Upper lobe of right lung (tissue), 1 donor: ENCODE measurements around the gene MICALL1. TPM values are rescaled to one million over a fixed set of nuclear protein-coding genes. Genes with fewer than 3 reads are reported as not detected.
A peak's percentile ranks its signal among the peaks of the same experiment; 100 is the strongest.

Experiments
- ATAC-seq: fragments of 200-7000 bp; cut with Tn5 transposase; one replicate; pipeline ENCODE4 v1.9.1; 2020; ENCODE audit warnings: mild to moderate bottlenecking, moderate library complexity
- DNase-seq: peaks from one replicate; pipeline ENCODE4 v3.0.0-alpha.2; 2020
- H3K27ac ChIP-seq: fragments of 200-600 bp; one replicate; pipeline ENCODE4 v1.8.0; 2022
- H3K27me3 ChIP-seq: fragments of 200-600 bp; one replicate; pipeline ENCODE4 v1.8.0; 2022; ENCODE audit warnings: mild to moderate bottlenecking
- H3K36me3 ChIP-seq: fragments of 200-600 bp; one replicate; pipeline ENCODE4 v1.8.0; 2022
- H3K4me1 ChIP-seq: fragments of 200-600 bp; one replicate; pipeline ENCODE4 v1.8.0; 2022
- H3K4me3 ChIP-seq: fragments of 200-600 bp; one replicate; pipeline ENCODE4 v1.8.0; 2022; ENCODE audit warnings: mild to moderate bottlenecking
- H3K9me3 ChIP-seq: fragments of 200-600 bp; one replicate; pipeline ENCODE4 v1.8.0; 2022
- intact Hi-C: fragments of 100-400 bp; cut with DNase I; formaldehyde crosslinking; loops from one replicate; pipeline ENCODE4 v1.11.0; 2022
- total RNA-seq: library from RNA; stranded (reverse); fragmentation: NEBNext Ultra II Directional; extraction: Animal tissue kit (Norgen Biotek cat#: 25700); gene quantifications from one replicate; pipeline ENCODE4 v1.2.1, GENCODE V29; 2021
- TF ChIP-seq, protein P1 (sequence below): fragments of 200-600 bp; IDR thresholded peaks from one replicate; pipeline ENCODE4 v1.8.0; 2022; ENCODE audit warnings: antibody characterized with exemption
- donor health status: DM: no; HTN: yes; CAD: no; lungs with severe emphysema.

Gene MICALL1
- total RNA-seq, 1 donor from 2014 or later, result 37.4 TPM

GRCh38 chr22:37927637-37927936 is 21.5 kb downstream of the MICALL1 start:
- Histone ChIP-seq H3K27ac (no peak overlapping the region), H3K36me3 (peaks cover 41% of the 10 kb centered on the region), H3K27me3 (no peaks in the 10 kb centered on the region), H3K4me1 (peaks cover 20% of the 10 kb centered on the region), H3K9me3 (no peaks in the 10 kb centered on the region), H3K4me3 (no peak overlapping the region)
- ATAC-seq, result no peak
- TF ChIP-seq, protein P1, sequence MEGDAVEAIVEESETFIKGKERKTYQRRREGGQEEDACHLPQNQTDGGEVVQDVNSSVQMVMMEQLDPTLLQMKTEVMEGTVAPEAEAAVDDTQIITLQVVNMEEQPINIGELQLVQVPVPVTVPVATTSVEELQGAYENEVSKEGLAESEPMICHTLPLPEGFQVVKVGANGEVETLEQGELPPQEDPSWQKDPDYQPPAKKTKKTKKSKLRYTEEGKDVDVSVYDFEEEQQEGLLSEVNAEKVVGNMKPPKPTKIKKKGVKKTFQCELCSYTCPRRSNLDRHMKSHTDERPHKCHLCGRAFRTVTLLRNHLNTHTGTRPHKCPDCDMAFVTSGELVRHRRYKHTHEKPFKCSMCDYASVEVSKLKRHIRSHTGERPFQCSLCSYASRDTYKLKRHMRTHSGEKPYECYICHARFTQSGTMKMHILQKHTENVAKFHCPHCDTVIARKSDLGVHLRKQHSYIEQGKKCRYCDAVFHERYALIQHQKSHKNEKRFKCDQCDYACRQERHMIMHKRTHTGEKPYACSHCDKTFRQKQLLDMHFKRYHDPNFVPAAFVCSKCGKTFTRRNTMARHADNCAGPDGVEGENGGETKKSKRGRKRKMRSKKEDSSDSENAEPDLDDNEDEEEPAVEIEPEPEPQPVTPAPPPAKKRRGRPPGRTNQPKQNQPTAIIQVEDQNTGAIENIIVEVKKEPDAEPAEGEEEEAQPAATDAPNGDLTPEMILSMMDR, result no peak
- DNase-seq, result no peak
- intact Hi-C loops, result no loop called here

DNA sequence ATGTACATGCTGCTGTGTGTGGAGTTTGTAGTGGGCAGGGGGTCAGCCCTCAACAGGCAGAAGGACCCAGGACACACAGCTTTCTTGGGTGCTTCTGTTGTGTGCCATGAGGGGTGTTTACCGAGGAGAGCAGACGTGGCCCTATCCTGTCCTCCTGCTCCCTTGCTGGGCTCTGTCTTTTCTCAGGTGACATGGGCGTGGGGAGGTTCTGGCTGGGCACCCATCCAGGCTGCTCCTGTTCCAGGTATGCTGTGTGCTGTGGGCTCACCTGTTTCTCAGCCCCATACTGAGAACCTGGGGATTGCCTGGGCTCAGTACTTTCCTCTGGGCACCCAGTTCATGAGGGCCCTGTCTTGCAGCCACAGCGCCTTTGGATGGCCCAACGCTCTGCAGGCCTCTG is 23.3 kb downstream of the MICALL1 start:
- Histone ChIP-seq H3K27ac (no peak overlapping the region), H3K9me3 (no peaks in the 10 kb centered on the region), H3K4me1 (peaks cover 37% of the 10 kb centered on the region), H3K36me3 (peaks cover 41% of the 10 kb centered on the region), H3K4me3 (no peak overlapping the region), H3K27me3 (no peaks in the 10 kb centered on the region)
- TF ChIP-seq, protein P1, result no peak
- ATAC-seq (no peak), DNase-seq (no peak)
- intact Hi-C loops, result no loop called here

DNA sequence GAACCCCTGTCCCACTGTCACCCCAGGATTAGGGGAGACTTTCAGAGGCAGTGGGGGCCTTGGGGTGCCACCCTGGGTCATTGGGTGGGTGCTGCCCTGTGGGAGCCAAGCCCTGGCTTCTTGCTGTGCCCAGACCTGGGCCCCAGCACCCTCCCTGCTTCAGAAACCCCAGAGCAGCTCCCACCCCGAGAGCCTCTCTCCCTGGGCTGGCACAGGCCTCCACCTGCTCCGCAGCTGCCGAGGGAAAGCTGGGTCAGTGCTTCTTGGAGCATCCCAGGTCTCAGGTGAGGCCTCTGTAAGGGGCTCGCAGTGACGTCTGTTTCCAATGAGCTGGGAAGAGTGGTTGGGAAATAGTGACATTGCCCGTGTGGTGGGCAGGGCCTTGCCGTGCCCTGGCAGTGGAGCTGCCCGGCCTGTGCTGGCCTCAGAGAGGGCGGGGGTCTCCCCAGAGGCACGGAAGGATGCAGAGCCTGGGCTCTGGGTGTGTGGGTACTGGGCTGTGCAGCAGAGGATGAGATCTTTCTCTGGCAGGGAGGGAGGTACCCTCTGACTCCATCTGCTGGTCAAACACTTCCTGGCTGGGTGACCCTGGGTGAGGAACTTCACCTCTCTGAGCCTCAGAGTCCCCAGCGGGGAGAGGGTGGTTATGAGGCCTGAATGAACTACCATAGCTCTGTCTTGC is 24.3 kb downstream of the MICALL1 start:
- H3K27ac ChIP-seq, result no peak overlapping the region

GRCh38 chr22:37930952-37931440 is 24.9 kb downstream of the MICALL1 start:
- TF ChIP-seq, protein P1, result no peak
- DNase-seq (no peak), ATAC-seq (no peak)
- H3K27me3 ChIP-seq, result no peaks in the 10 kb centered on the region
- intact Hi-C loops, result no loop called here
- H3K9me3 ChIP-seq, result no peaks in the 10 kb centered on the region
- H3K4me3 ChIP-seq, result no peak overlapping the region
- H3K27ac ChIP-seq, result no peak overlapping the region
- peaks cover 41% of the 10 kb centered on the region for H3K4me1 ChIP-seq
- H3K36me3 ChIP-seq, result peaks cover 32% of the 10 kb centered on the region

More for the DNA sequence above, 24.3 kb downstream of the MICALL1 start:
- intact Hi-C loops, result no loop called here
- Histone ChIP-seq H3K27me3 (no peaks in the 10 kb centered on the region), H3K9me3 (no peaks in the 10 kb centered on the region), H3K36me3 (peaks cover 38% of the 10 kb centered on the region), H3K4me3 (no peak overlapping the region), H3K4me1 (peaks cover 41% of the 10 kb centered on the region)
- ATAC-seq, result peak; percentile 24
- TF ChIP-seq, protein P1, result peak; percentile 46
- DNase-seq, result no peak

DNA sequence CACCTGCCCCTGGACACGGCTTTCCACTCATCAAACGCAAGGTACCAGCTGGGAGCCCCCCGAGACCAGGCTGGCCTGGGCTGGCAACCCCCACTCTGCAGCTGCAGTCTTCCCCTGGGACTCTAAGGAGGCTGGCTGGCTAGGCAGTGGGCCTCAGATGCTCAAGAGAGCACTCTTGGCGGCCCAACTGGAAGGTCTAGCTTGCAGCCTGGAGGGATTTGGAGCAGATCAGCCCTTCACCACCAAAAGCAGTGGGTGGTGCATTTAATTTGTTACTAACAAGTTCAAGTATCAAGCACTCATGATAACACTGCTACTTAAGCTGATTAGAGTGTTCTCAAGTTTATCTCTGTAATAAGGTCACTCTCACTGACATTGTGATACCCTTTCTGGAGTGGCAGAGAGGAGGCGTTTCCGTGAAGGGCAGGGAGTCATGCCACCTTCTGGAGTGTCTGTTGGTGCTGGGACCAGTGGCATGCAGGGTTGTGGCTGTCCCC is 25.8 kb downstream of the MICALL1 start:
- TF ChIP-seq, protein P1, result no peak
- ATAC-seq (peak; percentile 46), DNase-seq (no peak)
- Histone ChIP-seq H3K27ac (no peak overlapping the region), H3K36me3 (peaks cover 25% of the 10 kb centered on the region), H3K4me3 (no peak overlapping the region), H3K4me1 (peaks cover 41% of the 10 kb centered on the region), H3K27me3 (no peaks in the 10 kb centered on the region), H3K9me3 (no peaks in the 10 kb centered on the region)
- intact Hi-C loops, result no loop called here
